HG03565 (cell line): ENCODE measurements around the gene STRN4.
"Not testable (repeated sequence)": the region's sequence is repeated elsewhere in the genome, so short reads cannot be mapped to it uniquely, and the experiment has no call there.

Source experiments
- ATAC-seq: cut with Tn5 transposase; IDR thresholded peaks from one replicate; pipeline ENCODE4 v1.9.1; 2021; ENCODE audit warnings: mild to moderate bottlenecking, moderate library complexity; ENCODE audit not compliant: unreplicated experiment

Gene STRN4, protein sequence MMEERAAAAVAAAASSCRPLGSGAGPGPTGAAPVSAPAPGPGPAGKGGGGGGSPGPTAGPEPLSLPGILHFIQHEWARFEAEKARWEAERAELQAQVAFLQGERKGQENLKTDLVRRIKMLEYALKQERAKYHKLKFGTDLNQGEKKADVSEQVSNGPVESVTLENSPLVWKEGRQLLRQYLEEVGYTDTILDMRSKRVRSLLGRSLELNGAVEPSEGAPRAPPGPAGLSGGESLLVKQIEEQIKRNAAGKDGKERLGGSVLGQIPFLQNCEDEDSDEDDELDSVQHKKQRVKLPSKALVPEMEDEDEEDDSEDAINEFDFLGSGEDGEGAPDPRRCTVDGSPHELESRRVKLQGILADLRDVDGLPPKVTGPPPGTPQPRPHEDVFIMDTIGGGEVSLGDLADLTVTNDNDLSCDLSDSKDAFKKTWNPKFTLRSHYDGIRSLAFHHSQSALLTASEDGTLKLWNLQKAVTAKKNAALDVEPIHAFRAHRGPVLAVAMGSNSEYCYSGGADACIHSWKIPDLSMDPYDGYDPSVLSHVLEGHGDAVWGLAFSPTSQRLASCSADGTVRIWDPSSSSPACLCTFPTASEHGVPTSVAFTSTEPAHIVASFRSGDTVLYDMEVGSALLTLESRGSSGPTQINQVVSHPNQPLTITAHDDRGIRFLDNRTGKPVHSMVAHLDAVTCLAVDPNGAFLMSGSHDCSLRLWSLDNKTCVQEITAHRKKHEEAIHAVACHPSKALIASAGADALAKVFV

DNA sequence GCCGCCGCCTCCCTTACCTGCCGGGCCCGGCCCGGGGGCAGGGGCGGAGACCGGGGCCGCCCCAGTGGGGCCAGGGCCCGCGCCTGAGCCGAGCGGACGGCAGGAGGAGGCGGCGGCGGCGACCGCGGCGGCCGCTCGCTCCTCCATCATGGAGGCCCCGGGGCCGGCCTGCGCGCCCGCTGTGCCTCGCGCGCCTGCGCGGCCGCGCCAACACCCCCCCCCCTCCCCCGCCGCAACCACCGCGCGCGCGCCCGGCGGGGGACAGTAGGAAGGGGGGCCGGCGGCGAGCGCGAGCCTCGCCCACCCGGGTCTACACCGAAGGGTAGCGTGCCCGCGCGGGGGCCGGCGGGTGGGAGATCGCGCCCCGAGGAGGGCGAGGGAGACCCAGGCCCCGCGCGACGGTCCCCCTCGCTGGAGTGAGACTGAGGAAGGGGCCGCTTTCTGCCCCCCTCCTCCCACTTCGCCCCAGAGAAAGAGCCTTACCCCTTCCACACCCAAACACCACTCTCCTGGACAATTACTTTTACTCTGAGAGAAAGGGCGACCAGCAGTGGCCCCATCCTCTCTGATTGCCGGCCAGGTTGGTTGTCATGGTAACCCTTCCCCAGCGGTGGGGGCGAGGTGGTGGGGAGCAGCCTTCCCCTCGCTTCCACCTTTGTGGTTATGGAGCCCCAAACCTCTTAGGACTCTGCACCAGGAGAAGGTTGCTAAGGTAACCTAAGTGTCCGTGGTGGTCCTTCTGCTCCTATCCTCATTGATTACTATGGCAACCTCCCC, at the start of gene STRN4:
TSS of gene STRN4 (minus strand) at position 170 of the 777 bp plus-strand sequence. CDS start at position 150, 20 bp downstream.
- ATAC-seq: no peak

DNA sequence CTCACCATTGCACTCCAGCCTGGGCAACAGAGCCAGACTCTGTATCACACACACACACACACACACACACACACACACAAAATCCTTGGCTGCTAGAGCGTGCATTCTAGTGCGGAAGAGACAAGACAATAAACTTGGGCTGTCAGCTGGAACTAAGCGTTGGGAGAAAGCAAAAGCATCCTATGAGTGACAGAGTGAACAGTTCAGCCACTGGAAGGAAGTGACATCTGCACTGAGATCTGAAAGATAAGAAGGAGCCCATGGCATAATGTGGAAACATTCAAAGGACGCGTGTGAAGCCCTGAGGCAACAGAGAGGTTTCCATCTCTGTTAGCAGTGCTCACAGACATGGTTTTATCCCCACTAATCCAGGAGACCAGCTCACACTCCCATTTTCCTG, 45.7 kb upstream of the STRN4 start:
- ATAC-seq: no peak

DNA sequence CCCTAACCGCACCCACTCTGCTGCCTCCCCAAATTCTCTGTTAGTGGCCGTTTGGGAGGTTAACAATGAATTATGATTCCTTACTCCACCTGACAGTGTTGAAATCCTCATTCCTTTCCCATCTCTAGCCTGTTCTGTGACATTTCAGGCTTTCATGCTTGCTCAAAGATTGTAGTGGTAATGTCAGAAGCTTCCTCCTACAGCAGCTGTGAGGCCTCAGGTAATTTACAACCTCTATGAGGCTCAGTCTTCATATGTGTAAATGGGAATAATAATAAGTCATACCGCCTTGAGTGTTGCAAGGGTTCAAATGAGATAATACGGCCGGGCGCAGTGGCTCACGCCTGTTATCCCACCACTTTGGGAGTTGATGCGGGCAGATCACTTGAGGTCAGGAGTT, 43.1 kb upstream of the STRN4 start:
- no peak for ATAC-seq

DNA sequence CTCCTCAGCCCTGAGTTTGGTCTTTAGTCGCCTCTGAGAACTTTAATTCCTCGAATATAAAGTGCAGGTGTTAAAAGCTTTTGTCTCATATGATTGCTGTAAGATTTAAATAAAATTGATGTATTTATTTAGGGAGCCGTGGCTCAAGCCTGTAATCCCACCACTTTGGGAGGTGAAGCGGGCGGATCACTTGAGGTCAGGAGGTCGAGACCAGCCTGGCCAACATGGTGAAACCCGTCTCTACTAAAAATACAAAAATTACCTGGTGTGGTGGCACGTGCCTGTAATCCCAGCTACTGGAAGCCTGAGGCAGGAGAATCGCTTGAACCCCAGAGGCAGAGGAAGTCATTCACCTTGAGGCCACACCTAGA, 42.7 kb upstream of the STRN4 start:
- no peak for ATAC-seq

DNA sequence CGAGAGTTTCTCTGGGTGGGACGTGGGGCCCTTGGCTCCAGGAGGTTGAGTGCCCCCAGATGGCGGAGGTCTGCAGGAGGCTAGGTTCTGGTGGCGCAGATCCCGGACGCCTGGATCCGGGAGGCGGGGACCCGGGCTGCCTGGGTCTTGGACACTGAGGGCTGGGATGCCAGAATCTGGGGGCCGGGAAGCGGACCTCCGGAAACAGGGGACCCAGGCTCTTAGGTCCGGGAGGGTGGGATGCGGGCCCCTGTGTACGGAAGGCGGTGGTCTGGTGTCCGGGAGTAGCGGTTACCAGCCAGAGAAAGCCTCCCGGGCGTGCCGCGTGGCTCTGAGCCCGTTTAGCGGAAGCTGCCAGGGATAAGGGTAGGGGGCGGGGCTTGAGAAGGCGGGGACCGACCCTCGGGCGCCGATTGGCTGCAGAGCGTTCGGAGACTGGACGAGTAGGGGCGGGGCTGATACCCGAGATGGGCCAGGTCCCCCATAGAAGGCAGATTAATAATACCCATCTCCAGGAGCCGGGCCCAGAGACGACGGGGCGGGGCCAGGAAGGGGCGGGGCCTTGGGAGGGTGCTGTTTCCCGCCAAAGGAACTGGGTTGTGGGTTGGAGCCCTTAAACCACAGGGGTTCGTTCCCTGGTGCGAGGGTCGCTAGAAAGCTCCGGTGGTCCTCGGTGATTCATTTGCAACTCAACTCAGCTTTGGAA, 42.2 kb upstream of the STRN4 start, which contains the start of gene SLC1A5:
TSS of gene SLC1A5 (minus strand) at position 333 of the 706 bp plus-strand sequence. CDS start 629 bp downstream, outside the sequence.
- peak; percentile 43 for ATAC-seq

DNA sequence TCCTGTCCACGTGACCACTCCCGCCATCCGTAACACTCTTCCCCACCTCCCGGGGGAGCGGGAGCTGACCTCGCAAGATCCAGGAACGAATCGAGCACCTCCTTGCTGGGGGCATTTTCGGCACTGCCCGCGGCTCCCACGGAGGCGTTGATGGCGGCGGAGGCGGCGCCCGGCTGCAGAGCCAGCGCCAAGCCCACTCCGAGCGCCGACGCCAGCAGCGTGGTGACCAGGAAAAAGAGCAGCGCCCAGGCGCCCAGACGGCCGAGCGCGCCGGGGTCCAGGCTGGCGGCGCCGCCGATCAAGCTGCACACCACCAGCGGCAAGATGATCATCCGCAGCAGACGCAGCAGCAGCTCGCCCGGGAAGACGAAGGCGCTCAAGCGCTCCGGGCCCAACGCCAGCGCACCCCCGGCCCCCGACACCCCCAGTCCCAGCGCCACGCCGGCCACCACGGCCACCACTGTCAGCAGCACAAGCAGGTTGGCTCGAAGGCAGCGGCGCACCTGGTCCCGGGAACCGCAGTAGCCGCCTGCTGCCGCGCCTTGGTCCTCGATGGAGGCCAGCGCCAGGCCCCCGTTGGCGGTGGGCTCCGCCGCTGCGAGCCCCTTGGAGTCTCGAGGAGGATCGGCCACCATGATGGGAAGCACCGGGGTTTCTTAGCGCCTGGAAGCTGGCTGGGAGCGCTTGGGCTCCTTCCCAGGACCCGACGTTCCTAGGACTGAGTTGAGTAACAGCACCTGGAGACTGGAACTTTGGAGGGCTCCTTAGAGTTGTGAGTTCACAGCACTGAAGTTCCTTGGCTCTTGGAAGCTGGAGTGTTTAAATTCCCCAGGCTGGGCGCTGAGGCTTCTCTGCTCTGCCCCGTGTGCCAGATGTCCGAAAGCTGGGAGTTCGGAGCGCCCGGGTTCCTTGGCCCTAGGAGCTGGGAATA, 41.3 kb upstream of the STRN4 start:
- ATAC-seq: no peak

DNA sequence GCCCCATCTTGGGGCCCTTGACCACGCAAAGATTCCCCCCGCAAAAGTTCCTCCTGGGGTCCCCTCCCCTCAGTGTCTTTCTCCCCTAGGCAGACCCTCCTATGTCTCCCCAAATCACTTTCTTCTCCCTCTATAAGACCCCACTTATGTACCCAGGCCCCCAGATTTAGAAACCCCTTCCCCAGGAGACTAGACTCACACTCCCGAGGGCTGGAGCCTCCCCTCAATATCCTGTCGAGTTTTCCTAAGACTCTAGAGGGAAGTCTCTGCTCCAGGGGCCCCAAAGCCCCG, 40.7 kb upstream of the STRN4 start:
- no peak for ATAC-seq

DNA sequence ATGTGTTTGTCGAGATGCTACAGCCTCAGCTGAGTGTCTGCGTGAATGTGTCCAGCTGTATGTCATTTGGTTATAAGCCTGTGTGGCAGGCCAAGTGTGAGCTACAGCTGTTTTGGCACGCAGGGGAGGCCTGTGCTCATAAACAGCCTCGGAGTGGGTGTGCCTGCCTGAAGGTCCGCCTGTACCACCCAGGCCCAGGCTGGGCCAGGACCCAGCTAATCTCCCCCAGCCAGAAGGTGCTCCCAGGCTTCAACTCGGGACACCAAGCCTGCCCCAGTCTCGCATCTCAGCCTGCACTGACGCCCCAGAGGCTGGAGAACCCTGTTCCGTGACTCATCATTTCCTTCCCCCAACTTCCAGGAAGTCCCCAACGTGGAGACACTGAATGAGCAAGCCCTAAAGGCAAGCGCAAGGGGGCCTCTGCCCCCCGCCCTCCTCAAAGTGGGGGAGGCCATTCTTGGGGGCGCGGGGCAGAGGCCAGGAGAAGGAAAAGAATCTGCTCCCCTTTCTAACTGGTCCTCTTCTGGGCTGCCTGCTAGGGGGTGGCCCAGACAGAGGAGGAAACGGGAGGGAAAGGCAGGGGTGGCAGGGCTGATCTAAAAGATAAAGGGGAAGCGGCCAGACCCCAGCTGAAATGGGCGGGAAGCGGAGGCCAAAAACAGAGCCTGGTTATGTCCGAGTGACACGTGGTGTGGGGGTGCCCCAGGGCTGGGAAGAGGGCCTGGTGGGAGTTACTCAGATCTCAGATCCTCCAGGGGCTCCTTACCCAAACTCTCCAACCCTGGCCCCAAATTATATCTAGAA, 40.2 kb upstream of the STRN4 start:
- ATAC-seq: peak; percentile 35

DNA sequence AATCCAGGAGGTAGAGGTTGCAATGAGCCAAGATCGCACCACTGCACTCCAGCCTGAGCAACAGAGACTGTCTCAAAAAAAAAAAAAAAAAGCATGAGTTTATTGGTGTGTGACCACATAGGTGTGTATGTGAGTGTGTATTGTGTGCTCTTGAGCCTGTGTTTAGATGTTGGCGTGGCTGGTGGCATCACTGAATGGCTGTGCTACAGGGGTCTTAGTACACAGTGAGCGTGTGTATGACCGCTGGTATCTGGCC, 39.7 kb upstream of the STRN4 start:
- ATAC-seq: peak; percentile 9

DNA sequence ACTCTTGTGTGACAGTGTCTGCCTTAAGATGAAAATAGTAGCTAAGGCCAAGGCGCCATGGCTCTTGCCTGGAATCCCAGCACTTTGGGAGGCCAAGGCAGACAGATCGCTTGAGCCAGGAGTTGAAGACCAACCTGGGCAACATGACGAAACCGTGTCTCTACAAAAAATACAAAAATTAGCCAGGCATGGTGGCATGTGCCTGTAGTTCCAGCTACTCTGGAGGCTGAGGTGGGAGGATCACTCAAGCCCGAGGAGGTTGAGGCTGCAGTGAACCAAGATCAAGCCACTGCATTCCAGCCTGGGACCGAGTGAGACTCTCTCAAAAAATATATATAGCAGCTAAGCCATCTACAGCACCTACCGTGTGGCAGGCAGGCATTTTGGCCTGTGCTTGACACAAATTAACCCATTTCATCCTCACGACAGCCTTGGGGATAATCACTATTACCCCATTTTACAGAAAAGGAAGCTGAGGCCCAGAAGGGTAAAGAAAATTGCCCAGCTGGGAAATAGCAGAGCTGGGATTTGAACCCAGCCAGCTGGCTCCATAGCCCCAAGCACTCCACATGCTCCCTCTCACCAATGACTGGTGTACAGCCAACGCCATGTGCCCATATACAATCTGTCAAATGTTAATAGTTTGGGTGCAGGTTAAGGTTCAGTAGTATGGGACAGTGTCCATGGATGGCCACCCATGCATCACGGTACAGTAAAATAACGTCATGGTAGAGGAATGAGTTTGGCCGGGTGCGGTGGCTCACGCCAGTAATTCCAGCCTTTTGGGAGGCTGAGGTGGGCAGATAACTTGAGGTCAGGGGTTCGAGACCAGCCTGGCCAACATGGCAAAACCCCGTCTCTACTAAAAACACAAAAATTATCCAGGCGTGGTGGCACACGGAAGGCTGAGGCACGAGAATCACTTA, 39.1 kb upstream of the STRN4 start:
- no peak for ATAC-seq

DNA sequence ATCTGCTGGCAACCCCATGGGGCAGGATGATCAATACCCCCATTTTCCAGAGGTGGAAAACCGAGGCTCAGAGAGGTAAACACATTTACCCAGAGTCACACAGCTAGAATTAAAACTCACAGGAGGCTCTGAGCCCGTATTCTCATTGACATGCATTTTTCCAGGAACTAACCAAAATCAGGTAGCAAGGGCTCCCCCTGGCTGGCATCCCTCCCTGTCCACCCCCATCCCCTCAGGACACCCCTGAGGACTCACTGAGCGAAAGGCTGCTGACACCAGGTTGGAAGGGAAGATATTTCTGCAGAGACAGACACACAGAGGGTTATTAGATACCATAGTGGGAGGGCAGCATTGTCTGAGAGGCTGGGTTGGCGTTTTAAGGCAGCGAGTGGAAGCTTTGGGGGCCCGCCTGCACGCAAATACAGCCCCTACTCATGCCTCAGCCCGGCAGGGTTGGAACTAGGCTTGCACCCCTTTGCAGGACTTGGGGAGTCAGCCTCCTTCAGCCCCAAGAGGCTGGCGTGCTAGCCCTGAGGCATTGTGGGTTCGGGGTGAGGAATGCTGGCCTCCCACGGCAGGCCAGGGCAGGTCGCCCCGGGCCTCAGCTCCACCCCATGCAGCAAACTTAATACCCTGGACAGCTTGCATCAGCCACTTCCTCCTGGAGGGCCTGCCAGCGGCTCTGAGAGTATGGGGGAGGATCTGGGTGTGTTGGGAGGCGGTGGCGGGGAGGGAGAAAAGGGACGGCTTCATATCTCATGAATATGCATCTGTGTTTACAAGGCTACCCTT, 38.2 kb upstream of the STRN4 start:
- no peak for ATAC-seq

DNA sequence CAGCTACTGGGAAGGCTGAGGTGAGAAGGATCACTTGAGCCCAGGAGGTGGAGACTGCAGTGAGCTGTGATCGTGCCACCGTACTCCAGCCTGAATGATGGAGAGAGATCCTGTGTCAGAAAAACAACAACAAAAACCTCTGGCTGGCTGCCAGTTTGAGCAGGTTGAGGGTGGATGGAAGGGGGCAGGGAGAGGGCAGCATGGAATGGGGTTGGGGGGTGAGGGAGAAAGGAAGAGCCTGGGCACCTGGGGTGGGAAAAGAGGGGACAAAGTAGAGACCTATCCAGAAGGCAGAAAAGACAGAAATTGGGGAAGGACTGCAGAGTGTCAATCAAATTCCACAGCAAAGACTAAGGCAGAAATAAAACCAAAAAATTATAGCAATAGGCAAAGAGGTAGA, 37.4 kb upstream of the STRN4 start:
- no peak for ATAC-seq

DNA sequence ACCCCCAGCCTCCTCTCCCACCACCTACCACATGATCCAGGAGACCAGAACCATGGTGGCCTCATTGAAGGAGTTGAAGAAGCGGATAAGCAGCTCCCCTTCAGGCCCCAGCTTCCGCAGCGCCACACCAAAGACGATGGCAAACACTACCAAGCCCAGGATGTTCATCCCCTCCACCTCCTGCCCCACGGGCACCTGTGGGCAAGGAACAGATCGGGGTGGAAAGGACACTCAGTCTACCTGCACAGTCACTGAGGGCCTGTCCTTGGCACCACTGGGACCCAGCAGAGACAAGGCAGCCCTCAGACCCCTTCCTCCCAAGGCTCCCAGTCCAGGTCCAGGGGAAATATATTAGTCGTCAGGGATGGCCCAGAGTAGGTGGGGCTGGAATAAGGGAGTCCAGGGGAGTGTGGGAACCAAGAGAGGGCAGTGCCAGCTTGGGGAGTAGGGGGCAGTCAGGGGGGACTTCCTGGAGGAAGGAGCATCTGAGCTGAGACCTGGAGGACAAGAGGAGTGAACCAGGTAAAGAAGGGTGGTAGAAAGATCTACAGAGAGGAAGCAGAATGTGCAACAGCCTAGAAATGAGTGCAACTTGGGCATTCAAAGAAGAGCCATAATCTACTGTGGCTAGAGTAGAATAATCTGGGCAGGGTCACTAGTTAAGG, 36.2 kb upstream of the STRN4 start:
- ATAC-seq: no peak

DNA sequence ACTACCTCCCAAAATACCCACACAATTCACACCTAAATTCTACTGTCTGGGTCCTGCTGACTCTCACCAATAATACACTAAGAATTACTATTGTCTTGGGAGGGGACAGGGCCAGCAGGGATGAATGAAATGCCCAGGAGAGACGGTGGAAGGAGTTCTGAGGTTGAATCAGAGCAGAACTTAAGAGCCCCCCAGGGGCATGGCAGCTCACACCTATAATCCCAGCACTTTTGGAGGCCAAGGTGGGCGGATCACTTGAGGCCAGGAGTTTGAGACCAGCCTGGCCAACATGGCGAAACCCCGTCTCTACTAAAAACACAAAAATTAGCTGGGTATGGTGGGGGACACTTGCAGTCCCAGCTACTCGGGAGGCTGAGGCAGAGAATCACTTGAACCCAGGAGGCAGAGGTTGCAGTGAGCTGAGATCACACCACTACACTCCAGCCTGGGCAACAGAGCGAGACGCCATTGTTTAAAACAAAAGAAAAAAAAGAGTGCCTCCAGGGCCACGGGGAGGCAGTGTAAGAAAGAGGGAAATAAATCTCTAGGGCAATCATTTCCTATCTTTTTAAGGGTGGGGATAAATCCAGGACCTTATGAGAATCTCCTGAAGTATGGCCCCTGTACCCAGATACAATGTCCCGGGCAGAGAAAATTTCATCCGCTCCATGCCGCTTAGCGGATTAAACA, 31.9 kb upstream of the STRN4 start:
- ATAC-seq: not testable (repeated sequence)

DNA sequence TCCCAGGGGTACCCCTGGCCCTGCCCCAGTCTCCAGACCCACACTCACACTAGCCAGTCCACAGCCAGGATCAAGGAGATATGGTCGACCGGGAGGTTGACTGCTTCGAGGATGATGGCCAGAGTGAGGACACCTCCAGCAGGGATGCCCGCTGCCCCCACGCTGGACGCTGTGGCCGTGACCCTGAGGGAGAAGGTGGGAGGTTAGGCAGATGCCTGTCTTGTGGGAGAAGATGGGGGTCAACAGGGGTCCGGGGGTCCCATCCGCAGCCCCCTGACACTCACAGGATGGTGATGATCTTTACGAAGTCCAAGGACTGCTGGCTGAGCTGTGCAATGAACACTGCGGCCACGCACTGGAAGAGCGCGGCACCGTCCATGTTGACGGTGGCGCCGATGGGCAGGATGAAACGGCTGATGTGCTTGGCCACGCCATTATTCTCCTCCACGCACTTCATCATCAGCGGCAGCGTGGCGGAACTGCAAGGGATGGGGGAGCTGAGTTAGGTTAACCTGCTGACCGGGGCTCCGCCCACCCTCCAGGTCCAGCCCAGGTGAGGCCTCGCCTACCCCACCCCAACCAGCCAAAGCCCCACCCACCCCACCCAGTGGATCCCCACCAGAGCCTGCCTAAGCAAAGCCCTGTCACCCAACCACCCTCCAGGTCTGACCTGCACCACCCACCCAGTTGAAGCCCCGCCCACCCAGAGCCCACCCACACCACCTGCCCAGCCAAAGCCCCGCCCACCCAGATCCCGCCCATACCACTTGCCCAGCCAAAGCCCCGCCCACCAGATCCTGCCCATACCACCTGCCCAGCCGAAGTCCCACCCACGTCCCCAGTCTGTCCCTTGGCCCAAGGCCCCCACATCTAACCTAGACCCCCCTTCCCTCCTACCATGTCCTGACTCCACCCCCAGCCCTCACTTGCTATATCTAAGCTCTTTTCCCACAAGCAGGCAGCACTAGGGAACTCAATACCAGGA, 31.0 kb upstream of the STRN4 start:
- no peak for ATAC-seq
